ENCODE data around the gene FSTL4. TPM values are rescaled to one million over a fixed set of nuclear protein-coding genes. Genes with fewer than 3 reads are reported as not detected.

Gene FSTL4
- polyA plus RNA-seq, 3 donors: not detected

DNA sequence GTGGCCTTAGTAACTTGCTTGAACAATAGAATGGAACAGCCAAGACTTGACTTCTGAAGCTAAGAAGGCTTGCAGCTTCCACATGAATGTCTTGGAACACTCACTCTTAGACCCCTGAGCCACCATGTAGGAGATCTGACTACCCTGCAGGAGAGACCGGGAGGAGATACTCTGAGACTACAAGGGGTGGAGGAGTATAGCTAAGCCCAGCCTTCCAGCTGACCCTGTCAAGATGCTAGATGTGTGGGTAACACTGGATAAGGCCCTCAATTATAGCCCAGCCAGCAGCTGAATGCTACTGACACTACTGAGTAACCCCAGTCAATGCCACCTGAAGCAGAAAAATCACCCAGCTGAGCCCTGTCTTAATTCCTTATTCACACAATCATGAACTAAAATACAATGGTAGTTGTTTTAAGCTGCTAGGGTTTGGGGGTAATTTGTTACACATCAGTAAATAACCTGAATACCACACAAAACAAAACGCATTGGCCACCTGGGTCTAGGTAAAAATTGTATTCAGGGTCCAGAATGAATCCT, 180.9 kb downstream of the FSTL4 start:
- Mint-ChIP-seq H3K27me3 (ENCODE audit: low read depth in 3 of 3) (peaks cover 6 to 13% (median 12%) of the 10 kb centered on the region in 3 donors), H3K36me3 (no peaks in the 10 kb centered on the region), H3K4me1 (no peaks in the 10 kb centered on the region), H3K27ac (no peak overlapping the region), H3K9me3 (no peaks in the 10 kb centered on the region), H3K4me3 (no peak overlapping the region)
- intact Hi-C loops (cut with micrococcal nuclease): no loop called here
- H3K4me2 ChIP-seq (replicated peaks; ENCODE audit: extremely low read depth, low read length, poor library complexity, severe bottlenecking): no peak overlapping the region
- peaks cover 3 to 7% of the 10 kb centered on the region in 2 donors for H3K27me3 ChIP-seq (ENCODE audit: control insufficient read depth in 2 of 2, insufficient read depth in 2 of 2, low read length in 2 of 2)
- TF ChIP-seq, protein P1, sequence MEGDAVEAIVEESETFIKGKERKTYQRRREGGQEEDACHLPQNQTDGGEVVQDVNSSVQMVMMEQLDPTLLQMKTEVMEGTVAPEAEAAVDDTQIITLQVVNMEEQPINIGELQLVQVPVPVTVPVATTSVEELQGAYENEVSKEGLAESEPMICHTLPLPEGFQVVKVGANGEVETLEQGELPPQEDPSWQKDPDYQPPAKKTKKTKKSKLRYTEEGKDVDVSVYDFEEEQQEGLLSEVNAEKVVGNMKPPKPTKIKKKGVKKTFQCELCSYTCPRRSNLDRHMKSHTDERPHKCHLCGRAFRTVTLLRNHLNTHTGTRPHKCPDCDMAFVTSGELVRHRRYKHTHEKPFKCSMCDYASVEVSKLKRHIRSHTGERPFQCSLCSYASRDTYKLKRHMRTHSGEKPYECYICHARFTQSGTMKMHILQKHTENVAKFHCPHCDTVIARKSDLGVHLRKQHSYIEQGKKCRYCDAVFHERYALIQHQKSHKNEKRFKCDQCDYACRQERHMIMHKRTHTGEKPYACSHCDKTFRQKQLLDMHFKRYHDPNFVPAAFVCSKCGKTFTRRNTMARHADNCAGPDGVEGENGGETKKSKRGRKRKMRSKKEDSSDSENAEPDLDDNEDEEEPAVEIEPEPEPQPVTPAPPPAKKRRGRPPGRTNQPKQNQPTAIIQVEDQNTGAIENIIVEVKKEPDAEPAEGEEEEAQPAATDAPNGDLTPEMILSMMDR (IDR thresholded peaks at IDR 0.05): no peak
- no peaks in the 10 kb centered on the region for H3K79me2 ChIP-seq (ENCODE audit: insufficient read depth, low read length)
- H2AFZ ChIP-seq (ENCODE audit: insufficient read depth, low read depth, low read length, poor library complexity, severe bottlenecking): no peak overlapping the region
- H3K9me3 ChIP-seq (replicated peaks in 1 of 2; ENCODE audit: control insufficient read depth in 1 of 2, insufficient read depth in 1 of 2, low read length in 2 of 2): no peaks in the 10 kb centered on the region
- no CpG with 5 or more reads among the region's 2 CpGs for WGBS (ENCODE audit: insufficient coverage)
- no peaks in the 10 kb centered on the region for H3K4me1 ChIP-seq (ENCODE audit: control insufficient read depth in 1 of 2, insufficient read depth in 2 of 2, low read length in 2 of 2)
- H4K20me1 ChIP-seq (ENCODE audit: insufficient read depth, low read length): no peaks in the 10 kb centered on the region
- no peak overlapping the region for H3K9ac ChIP-seq (ENCODE audit: insufficient read depth, low read length, poor library complexity, severe bottlenecking)
- H3K4me3 ChIP-seq (replicated peaks in 1 of 3; ENCODE audit: low read depth in 2 of 3, low read length in 3 of 3): no peak overlapping the region
- H3K27ac ChIP-seq (ENCODE audit: low read depth in 1 of 2, low read length in 2 of 2): no peak overlapping the region
- no peak for DNase-seq
- H3K36me3 ChIP-seq (replicated peaks in 1 of 2; ENCODE audit: control insufficient read depth in 1 of 2, insufficient read depth in 2 of 2, low read length in 2 of 2): no peaks in the 10 kb centered on the region

DNA sequence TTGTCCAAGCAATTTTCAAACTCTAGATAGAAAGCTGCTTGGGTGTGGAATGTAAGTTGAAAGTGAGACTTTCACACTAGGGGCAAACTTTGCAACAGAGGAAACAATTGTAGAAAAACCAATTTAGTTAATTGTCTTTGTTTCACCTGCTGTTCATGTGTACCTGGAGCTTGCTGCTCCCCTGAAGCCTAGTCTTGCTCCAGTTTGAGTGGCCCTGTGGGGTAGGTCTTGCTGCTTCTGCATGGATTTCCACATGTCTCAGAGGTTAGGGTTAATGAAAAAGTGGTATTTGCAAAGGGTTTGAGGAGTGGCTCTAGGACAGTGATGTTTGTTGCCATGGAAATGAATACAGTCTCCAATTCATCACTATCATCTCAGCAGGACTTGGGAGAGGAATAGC, 182.2 kb downstream of the FSTL4 start:
- DNase-seq: no peak
- intact Hi-C loops (cut with micrococcal nuclease): no loop called here
- Histone ChIP-seq H3K9me3 (replicated peaks in 1 of 2; ENCODE audit: control insufficient read depth in 1 of 2, insufficient read depth in 1 of 2, low read length in 2 of 2) (no peaks in the 10 kb centered on the region), H3K79me2 (ENCODE audit: insufficient read depth, low read length) (no peaks in the 10 kb centered on the region), H3K4me3 (replicated peaks in 1 of 3; ENCODE audit: low read depth in 2 of 3, low read length in 3 of 3) (no peak overlapping the region), H3K9ac (ENCODE audit: insufficient read depth, low read length, poor library complexity, severe bottlenecking) (no peak overlapping the region), H2AFZ (ENCODE audit: insufficient read depth, low read depth, low read length, poor library complexity, severe bottlenecking) (no peak overlapping the region), H3K27ac (ENCODE audit: low read depth in 1 of 2, low read length in 2 of 2) (no peak overlapping the region), H3K4me1 (ENCODE audit: control insufficient read depth in 1 of 2, insufficient read depth in 2 of 2, low read length in 2 of 2) (no peaks in the 10 kb centered on the region), H3K27me3 (ENCODE audit: control insufficient read depth in 2 of 2, insufficient read depth in 2 of 2, low read length in 2 of 2) (peaks cover 3 to 7% of the 10 kb centered on the region in 2 donors), H3K36me3 (replicated peaks in 1 of 2; ENCODE audit: control insufficient read depth in 1 of 2, insufficient read depth in 2 of 2, low read length in 2 of 2) (no peaks in the 10 kb centered on the region), H4K20me1 (ENCODE audit: insufficient read depth, low read length) (no peaks in the 10 kb centered on the region), H3K4me2 (replicated peaks; ENCODE audit: extremely low read depth, low read length, poor library complexity, severe bottlenecking) (no peak overlapping the region)
- Mint-ChIP-seq H3K4me3 (no peak overlapping the region), H3K9me3 (no peaks in the 10 kb centered on the region), H3K36me3 (no peaks in the 10 kb centered on the region), H3K4me1 (no peaks in the 10 kb centered on the region), H3K27ac (no peak overlapping the region), H3K27me3 (ENCODE audit: low read depth in 3 of 3) (peaks cover 7 to 13% (median 11%) of the 10 kb centered on the region in 3 donors)
- TF ChIP-seq, protein P1 (IDR thresholded peaks at IDR 0.05): no peak

Measured in CD14-positive monocyte (primary cell).